Cardiac atrium fibroblast (primary cell): ENCODE data around the gene PSME3IP1. TPM values are rescaled to one million over a fixed set of nuclear protein-coding genes. Genes with fewer than 3 reads are reported as not detected.

Experiments
- total RNA-seq: library from RNA; depleted of rRNA; stranded (reverse); fragments of >200 nt; gene quantifications from 2 replicates; pipeline ENCODE4 v1.2.3, GENCODE V29; 2015

PSME3IP1 gene
- 26.7 and 27.1 TPM in 2 replicates for total RNA-seq

DNA sequence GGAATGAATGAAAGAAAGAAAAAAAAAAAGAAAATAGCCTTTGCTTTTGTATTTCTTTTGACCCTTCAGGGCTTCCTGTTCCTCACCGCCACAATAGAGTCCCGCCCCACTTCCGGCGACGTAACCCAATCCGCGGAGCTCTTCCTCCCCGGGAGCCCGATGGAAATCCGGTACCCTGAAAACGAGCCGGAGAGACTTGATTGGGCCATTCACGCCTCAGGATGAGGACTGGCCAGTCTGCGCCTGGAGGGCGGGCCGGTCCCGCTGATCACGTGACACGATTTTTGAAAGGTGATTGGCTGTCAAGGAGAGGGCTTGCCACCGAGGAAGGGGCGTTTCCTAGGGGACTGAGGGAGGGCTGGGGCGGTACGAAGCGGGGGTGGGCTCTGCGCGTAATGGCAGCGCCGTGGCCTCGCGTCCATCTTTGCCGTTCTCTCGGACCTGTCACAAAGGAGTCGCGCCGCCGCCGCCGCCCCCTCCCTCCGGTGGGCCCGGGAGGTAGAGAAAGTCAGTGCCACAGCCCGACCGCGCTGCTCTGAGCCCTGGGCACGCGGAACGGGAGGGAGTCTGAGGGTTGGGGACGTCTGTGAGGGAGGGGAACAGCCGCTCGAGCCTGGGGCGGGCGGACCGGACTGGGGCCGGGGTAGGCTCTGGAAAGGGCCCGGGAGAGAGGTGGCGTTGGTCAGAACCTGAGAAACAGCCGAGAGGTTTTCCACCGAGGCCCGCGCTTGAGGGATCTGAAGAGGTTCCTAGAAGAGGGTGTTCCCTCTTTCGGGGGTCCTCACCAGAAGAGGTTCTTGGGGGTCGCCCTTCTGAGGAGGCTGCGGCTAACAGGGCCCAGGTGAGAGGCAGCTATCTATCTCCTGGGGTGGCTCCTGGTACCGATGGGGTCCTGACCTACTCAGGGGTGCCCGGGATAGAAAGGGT lies at the start of gene PSME3IP1, which contains the start of gene RSPRY1:
Gene PSME3IP1 (minus strand): TSS at position 95 of the 927 bp plus-strand sequence. CDS start 12,185 bp downstream, outside the sequence.
Gene RSPRY1 (plus strand): TSS at position 385 of the 927 bp plus-strand sequence. CDS start 18,330 bp downstream, outside the sequence.

Other genes starting within 250 kb of the PSME3IP1 start
- 0.81 TPM in 1 of 2 replicates, not detected in the other for gene CETP, start 224.1 kb downstream of the PSME3IP1 start, total RNA-seq
- 3.2 and 22.8 TPM in 2 replicates for gene NLRC5, start 196.5 kb downstream of the PSME3IP1 start, total RNA-seq
- gene CPNE2, start 93.5 kb downstream of the PSME3IP1 start, total RNA-seq, result 16.0 and 26.2 TPM in 2 replicates
- gene RSPRY1, start 290 bp upstream of the PSME3IP1 start, total RNA-seq, result 23.8 and 26.1 TPM in 2 replicates
- gene ARL2BP, start 59.2 kb upstream of the PSME3IP1 start, total RNA-seq, result 82.6 and 83.4 TPM in 2 replicates
- not detected in 2 replicates for gene PLLP, start 98.6 kb upstream of the PSME3IP1 start, total RNA-seq
- gene CCL22, start 172.7 kb upstream of the PSME3IP1 start, total RNA-seq, result not detected in 2 replicates
- 0.18 and 1.5 TPM in 2 replicates for gene CX3CL1, start 186.5 kb upstream of the PSME3IP1 start, total RNA-seq
- gene CCL17, start 218.7 kb upstream of the PSME3IP1 start, total RNA-seq, result not detected in 2 replicates